Upper lobe of left lung (tissue), 4 donors: ENCODE measurements around the gene DMXL1.
"Not testable (repeated sequence)": the region's sequence is repeated elsewhere in the genome, so short reads cannot be mapped to it uniquely, and the experiment has no call there.

ENCODE experiments used
- EP300 ChIP-seq, 4 donors: sonication (generic); formaldehyde crosslinking; IDR thresholded peaks; one replicate each; pipeline ENCODE4 v1.5.1; 2017; ENCODE audit warnings: antibody characterized with exemption in 4 of 4, control low read depth in 2 of 4
- POLR2A ChIP-seq, 4 donors: fragments of 450-650 bp; IDR thresholded peaks; one replicate each; pipeline ENCODE4 v1.5.1; 2016 to 2017; ENCODE audit warnings: antibody characterized with exemption in 4 of 4, mild to moderate bottlenecking in 2 of 4
- POLR2AphosphoS5 ChIP-seq, 2 donors: sonication (generic); formaldehyde crosslinking; IDR thresholded peaks; one replicate each; pipeline ENCODE4 v1.5.1; 2017; ENCODE audit warnings: antibody characterized with exemption in 2 of 2

GRCh38 chr5:119185512-119185911 is 114.6 kb downstream of the DMXL1 start:
- not testable (repeated sequence) for TF ChIP-seq EP300, POLR2A, POLR2AphosphoS5 (IDR thresholded peaks at IDR 0.05)
